KOPT-K1 (cell line): ENCODE data around the gene WDR74.
"Not testable (repeated sequence)": the region's sequence is repeated elsewhere in the genome, so short reads cannot be mapped to it uniquely, and the experiment has no call there.

ENCODE experiments used
- H3K27ac ChIP-seq: fragments of 200-600 bp; sonication (generic); 2 replicates; pipeline ENCODE4 v1.5.1; 2016; ENCODE audit warnings: antibody characterized with exemption, mild to moderate bottlenecking, low read depth, low read length; ENCODE audit not compliant: poor library complexity, severe bottlenecking
- H3K36me3 ChIP-seq: fragments of 200-600 bp; sonication (generic); 2 replicates; pipeline ENCODE4 v1.5.1; 2017; ENCODE audit warnings: antibody characterized with exemption, mild to moderate bottlenecking, low read length, moderate library complexity; ENCODE audit not compliant: insufficient read depth
- H3K9me3 ChIP-seq: fragments of 200-600 bp; sonication (generic); 2 replicates; pipeline ENCODE4 v1.5.1; 2017; ENCODE audit warnings: antibody characterized with exemption, low read length, mild to moderate bottlenecking; ENCODE audit not compliant: insufficient read depth, poor library complexity, severe bottlenecking

WDR74 gene

DNA sequence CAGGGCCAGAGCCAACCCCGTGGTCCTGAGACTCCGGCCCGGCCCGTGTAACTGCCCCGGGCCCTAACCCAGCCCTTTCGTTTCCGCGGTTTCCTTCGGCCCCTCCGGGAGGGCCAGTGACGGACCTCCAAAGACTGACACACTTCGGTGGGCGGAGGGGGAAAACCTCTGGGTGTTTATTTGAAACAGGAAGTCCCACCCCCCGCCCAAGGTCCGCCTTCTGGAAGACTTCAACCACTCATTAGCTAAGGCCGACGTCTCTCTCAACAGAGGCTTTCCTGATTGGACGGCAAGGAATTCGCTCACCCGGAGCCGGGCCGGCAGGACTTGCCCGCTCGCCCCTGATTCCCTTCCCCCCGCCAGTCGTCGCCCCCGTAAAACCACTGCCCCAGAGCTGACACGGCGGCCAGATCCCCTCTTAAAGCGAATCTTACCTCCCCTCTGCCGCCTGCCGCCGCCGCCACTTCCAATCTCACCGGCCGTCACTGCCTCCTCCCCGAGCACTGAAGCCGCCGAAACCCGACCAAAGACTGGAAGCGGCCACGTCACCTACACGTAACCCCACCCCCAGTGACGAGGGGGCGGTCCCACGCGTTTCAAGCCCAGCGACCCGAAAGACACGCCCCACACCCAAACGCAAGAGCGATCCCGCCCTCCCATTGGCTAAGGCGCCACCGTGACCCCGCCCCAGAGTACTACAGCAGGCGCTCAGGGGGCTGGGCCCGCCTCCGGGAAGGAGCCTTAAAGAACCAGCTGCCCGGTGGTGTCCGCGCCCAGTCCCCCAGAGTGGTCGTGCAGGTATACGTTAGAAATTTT is 7.7 kb downstream of the WDR74 start, which contains the start of gene STX5:
TSS of gene STX5 (minus strand) at position 532 of the 816 bp plus-strand sequence. CDS start 808 bp downstream, outside the sequence.
- H3K9me3 ChIP-seq = no peaks in the 10 kb centered on the region
- peaks cover 60% of the 10 kb centered on the region for H3K36me3 ChIP-seq
- peak within 1 kb of the TSS; percentile 64 for H3K27ac ChIP-seq

DNA sequence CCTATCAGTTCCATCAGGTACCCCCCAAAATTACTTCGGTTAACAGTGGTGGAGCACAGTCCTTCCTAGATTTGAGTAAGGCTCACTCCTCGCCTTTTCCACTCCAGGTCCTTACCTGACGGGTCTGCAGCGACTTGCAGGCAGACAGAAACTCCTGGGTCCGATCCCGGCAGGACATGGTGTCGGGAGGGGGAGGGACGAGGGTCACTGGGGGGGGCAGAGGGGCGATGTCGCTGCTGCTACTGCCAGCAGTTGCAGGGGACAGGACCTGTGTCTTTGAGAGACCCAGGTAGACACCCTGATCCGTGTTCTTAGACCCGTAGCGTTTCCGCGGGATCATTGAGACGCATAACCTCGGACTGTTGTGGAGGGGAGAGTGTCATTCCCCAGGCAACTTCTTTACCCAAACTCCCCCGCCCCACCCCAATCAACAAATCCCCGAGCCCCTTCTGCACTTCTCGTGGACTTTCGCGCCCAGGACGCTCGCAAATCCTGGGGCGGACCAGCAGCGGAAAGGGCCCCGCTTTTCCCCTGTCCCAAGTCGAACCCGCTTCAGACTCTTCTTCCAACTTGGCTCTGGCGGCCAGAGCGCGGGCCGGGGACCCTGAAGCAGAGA is 8.4 kb downstream of the WDR74 start:
- H3K36me3 ChIP-seq = peaks cover 58% of the 10 kb centered on the region
- H3K27ac ChIP-seq = peak overlapping the region; percentile 64
- no peaks in the 10 kb centered on the region for H3K9me3 ChIP-seq

DNA sequence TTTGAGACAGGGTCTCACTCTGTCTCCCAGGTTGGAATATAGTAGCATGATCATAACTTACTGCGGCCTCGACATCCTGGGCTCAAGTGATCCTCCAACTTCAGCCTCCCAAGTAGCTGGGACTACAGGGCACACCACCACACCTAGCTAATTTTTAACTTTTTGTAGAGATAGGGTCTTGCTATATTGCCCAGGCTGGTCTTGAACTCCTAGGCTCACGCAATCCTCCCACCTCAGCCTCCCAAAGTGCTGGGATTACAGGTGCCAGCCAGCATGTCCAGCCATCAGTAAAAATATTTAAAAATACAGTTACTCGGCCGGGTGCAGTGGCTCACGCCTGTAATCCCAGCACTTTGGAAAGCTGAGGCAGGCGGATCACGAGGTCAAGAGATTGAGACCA is 11.3 kb downstream of the WDR74 start:
- not testable (repeated sequence) for H3K27ac ChIP-seq, H3K9me3 ChIP-seq
- H3K36me3 ChIP-seq = peaks cover 58% of the 10 kb centered on the region

DNA sequence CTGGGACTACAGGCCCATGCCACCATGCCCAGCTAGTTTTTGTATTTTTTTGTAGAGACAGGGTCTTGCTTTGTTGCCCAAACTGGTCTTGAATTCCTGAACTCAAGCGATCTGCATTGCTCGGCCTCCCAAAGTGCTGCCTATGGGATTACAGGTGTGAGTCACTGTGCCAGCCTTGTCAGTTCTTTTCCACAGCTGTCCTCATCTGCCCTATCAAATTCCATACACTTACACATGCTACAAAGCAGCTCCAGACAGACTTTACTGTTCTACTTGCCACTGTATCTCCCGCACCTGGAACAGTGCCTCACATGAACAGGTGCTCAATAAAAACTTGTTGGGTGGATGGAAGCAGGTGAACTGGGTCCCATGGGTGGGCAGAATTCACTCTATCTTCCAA is 15.7 kb downstream of the WDR74 start:
- Histone ChIP-seq H3K9me3 (no peaks in the 10 kb centered on the region), H3K36me3 (peaks cover 81% of the 10 kb centered on the region), H3K27ac (no peak overlapping the region)

DNA sequence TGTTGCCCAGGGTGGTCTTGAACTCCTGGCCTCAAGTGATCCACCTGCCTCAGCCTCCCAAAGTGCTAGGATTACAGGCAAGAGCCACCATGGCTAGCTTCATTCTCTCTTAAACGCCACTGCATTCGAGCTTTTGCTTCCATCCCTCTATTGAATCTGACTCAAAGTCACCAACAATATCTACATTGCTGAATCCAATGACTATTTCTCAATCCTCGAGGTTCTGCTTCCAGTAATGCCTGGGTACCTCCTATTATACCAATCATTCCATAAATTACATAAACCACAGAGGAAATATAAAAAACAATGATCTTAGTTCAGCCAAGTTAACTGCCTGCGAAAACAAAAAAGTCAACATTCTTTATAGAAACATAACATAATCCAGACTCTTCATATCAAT is 22.3 kb downstream of the WDR74 start:
- H3K27ac ChIP-seq = no peak overlapping the region
- H3K9me3 ChIP-seq = no peaks in the 10 kb centered on the region
- peaks cover 36% of the 10 kb centered on the region for H3K36me3 ChIP-seq

DNA sequence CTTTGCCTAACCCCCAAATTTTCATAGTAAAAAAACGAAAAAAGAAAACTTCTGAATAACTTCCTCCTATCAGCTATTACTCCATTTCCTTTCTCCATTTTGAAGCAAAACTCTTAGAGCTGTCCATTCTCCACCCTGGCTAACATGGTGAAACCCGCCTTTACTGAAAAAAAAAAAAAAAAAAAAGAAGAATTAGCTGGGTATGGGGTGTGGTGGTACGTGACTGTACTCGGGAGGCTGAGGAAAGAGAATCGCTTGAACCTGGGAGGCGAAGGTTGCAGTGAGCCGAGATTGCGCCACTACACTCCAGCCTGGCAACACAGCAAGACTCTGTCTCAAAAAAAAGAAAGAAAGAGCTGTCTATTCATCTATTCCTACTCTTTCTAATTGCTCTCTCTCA is 22.8 kb downstream of the WDR74 start:
- H3K36me3 ChIP-seq = peaks cover 33% of the 10 kb centered on the region

DNA sequence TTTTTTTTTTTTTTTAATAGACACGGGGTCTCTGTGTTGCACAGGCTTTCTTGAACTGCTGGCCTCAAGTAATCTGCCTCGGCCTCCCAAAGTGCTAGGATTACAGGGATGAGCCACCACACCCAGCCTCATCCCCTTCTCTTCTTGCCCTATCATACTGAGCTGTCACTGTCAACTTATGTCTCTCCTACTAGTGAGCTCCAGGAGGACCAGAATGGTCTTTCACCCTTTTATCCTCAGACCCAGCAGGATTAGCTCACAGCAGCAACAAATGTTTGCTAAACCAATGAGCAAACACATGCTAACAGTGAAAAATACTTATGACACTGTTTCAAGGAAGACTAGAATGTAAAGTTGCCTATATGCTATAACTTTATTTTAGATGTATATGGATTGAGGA is 27.7 kb downstream of the WDR74 start:
- H3K27ac ChIP-seq = no peak overlapping the region
- H3K9me3 ChIP-seq = no peaks in the 10 kb centered on the region

More for the DNA sequence above, 22.8 kb downstream of the WDR74 start:
- no peak overlapping the region for H3K27ac ChIP-seq
- H3K9me3 ChIP-seq = no peaks in the 10 kb centered on the region

DNA sequence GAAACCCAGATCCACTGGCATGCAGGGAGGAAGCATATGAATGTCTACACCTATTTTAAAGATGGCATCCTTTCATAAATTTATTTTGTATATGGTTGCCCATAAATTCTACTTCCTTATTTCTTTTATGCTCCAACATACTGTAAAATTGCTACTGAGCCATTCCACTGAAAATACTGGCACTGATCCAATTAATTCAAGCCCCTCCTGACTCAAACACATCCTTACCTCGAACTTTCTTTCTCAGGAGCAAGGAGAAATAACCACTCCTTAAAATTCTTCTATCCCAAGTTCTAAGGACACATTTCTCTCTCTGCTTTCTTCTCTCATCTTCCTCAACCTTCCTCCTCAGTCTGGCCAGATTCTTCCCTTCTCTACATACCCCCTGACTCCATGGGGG is 28.6 kb downstream of the WDR74 start:
- Histone ChIP-seq H3K27ac (no peak overlapping the region), H3K36me3 (no peaks in the 10 kb centered on the region), H3K9me3 (no peaks in the 10 kb centered on the region)

More for the DNA sequence above, 27.7 kb downstream of the WDR74 start:
- peaks cover 2% of the 10 kb centered on the region; the same call in 1 of the 2 replicates for H3K36me3 ChIP-seq

DNA sequence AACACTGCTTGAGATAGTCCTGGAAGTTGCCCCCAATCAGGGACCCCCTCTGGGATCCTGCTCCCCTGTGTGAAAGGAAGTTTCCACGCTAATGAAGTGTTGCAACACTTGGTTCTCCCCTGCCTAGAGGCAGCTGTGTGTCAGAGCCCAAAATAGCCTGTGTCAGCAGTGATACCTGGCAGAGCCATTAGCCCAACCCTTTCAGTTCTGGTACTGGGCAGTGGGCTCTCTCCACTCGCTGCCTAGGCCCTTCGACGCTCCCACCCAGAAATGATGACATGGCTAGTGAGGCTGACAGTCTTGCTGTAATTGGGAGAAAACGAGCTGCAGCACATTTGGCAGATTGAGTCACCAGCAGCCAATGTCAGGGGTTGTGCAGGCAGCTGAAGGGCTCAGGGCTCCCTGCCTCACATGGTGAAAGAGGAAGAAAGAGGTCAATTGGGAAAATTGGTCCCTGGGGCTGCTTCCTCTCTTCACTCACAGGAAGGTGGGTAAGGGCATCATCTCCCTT is 32.7 kb downstream of the WDR74 start:
- H3K27ac ChIP-seq = peak overlapping the region; percentile 85
- no peaks in the 10 kb centered on the region for H3K9me3 ChIP-seq
- H3K36me3 ChIP-seq = peaks cover 24% of the 10 kb centered on the region

DNA sequence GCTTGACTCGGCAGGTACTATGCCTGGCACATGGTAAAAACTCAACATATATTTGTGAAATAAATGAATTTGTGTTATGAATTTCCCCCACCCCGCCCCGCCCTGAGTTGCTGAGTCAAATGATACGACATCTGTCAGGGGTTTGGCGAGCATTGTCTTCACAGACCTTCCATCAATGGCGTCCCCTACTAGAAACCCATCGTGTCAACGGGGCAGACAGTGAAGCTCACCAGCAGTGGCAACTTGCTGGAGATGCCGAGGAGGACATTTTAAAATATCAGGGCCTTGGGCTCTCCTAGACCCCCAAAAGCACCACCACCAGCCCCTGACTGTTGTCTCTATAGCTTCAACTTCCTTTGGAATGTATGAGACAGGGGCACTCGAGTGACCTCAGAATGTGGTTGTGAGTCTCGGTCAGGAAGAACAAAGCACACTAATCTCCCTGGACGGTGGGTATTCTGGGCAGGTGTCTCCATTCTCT is 33.4 kb downstream of the WDR74 start:
- no peaks in the 10 kb centered on the region for H3K9me3 ChIP-seq
- peak overlapping the region; percentile 85 for H3K27ac ChIP-seq
- H3K36me3 ChIP-seq = peaks cover 31% of the 10 kb centered on the region

DNA sequence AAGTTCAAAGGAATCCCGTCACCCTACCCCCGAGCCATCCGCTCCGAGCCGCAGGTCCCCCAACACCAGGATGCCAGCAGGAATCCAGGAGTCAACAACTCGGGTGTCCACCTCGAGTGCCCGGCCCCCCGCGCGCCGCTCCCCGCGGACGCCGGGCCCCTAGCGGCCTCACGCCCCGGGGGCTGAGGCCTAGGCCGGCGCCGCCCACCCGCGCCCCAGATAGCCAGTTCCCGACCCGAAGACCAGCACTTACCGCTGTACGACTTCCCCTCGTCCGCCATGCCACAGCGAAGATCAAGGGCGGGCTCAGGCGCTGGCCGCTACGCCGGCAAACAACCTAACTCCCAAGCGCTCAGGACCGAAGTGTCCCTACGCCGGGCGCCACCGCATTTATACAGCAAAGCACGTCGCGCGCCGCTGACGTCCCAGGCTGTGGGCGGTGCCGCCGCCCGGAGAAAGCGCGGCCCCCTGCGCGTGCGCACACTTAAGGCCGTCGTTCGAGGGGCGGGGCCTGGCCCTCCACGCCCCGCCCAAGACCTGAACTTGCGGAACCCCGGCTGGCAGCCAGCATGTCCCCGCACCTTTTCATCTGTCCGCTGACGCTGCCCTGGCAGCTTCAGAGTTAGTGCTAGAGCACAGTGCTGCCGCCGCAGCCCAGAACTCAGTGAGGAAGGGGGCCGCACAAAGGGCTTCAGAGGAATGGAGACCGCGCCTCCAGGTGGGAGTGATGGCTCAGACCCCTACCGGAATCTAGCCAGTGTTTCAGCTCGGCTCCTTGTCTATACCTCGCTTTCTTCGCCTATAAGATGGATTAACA is 34.1 kb downstream of the WDR74 start, which contains the start of gene NXF1:
TSS of gene NXF1 (minus strand) at position 365 of the 817 bp plus-strand sequence. CDS start at position 281, 84 bp downstream.
- Histone ChIP-seq H3K36me3 (peaks cover 38% of the 10 kb centered on the region), H3K9me3 (no peaks in the 10 kb centered on the region), H3K27ac (peak within 1 kb of the TSS; percentile 85)

DNA sequence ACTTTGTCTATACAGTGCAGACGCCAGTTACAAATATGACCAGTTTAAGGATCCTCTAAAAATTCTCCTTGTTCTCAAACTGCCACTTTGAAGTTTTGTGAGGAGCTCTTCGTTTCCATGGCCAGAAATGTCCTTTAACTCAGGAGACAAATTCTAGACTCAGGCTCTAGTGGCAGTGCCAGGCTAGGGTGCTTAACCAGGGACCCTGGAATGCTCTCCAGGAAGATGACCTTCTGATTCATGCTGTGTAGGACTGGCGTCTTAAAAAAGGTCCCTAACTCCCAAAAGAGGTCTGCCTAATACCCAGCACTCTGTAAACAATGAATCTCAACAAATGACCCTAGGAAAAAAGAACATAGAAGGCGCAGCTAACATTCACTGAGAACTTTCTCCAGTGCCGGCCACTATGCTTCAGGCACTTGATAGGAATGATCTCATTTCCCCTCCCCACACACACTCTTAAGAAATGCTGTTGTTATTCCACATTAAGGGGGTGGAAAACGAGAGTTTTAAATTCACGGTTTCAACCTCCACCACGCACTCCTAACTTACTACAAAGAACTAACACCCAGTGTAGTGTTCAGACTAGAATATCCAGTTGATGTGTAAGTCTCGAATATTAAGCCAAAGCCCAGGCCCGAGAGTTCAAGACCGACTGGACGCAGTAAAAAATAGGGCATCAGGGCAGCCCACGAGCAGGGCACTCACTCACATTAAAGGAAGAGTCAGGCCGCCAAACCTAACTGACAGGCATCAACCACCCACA is 34.9 kb downstream of the WDR74 start:
- Histone ChIP-seq H3K36me3 (peaks cover 46% of the 10 kb centered on the region), H3K27ac (peak overlapping the region; percentile 85)

DNA sequence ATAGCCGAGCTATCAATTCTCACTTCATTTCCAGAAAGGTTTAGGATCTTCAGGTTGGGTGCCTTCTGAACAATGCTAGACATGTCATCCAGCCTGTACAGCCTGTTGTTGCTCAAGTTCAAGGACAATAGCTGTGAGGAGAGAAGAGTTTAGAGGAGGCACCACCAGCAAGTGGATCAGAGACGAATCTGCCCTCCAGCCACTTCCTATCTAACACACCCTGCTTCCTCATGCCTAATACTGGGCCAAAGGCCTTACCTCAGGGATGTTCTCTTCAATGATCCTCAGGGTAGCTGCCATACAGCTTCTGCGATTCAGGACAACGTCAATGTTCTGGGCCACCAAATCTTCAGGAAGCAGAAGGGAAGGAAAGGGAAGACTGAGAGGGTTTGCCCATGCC is 38.3 kb downstream of the WDR74 start:
- Histone ChIP-seq H3K27ac (no peak overlapping the region), H3K36me3 (peaks cover 80% of the 10 kb centered on the region), H3K9me3 (no peaks in the 10 kb centered on the region)

More for the DNA sequence above, 34.9 kb downstream of the WDR74 start:
- no peaks in the 10 kb centered on the region for H3K9me3 ChIP-seq

DNA sequence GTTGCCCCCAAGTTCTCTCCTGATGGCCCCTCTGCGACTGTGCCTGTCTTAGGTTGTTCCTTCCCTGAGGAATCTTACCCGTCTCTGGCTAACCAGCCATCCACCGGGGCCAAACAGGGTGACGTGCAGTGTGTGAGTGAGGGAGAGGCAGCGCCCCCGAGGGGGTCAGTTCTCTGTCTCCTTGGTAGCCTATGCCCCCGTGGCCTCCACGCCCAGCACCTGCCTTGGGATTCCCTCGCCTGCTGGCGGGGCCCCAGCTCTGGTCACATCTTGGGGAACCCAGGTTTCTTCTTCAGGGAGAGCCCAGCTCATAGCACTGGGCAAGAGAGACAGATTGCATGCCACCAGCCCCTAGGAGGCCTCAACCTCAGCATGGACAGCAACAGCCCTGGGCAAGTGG is 39.9 kb downstream of the WDR74 start:
- Histone ChIP-seq H3K9me3 (no peaks in the 10 kb centered on the region), H3K36me3 (peaks cover 96% of the 10 kb centered on the region), H3K27ac (no peak overlapping the region)
